Stimulated activated CD4-positive, alpha-beta T cell treated with anti-CD3 and anti-CD28 coated beads, Interleukin-1b, Interleukin-23, amount 100 ng/mL, for 24 hours (primary cell): ENCODE results near the gene TMEM176A.

ENCODE experiments used
- DNase-seq, 4 experiments: peaks; one replicate each; pipeline ENCODE4 v3.0.0-alpha.2; 2020; ENCODE audit warnings: low read depth in 4 of 4, low spot score in 1 of 4

Gene TMEM176A

GRCh38 chr7:150846291-150847115 lies 45.9 kb downstream of the TMEM176A start:
- DNase-seq, result no peak

GRCh38 chr7:150847536-150847935 lies 47.0 kb downstream of the TMEM176A start:
- DNase-seq, result no peak

GRCh38 chr7:150848111-150848510 lies 47.5 kb downstream of the TMEM176A start:
- DNase-seq, result no peak

- no peak for DNase-seq
Observed at GRCh38 chr7:150848561-150849115, 48.1 kb downstream of the TMEM176A start.

GRCh38 chr7:150849204-150849775 lies 48.7 kb downstream of the TMEM176A start:
- DNase-seq, result no peak

- no peak for DNase-seq
Observed at GRCh38 chr7:150850273-150850672, 49.7 kb downstream of the TMEM176A start.

- DNase-seq, result no peak
Observed at GRCh38 chr7:150851492-150852370, 51.2 kb downstream of the TMEM176A start.

GRCh38 chr7:150852371-150852905 lies 51.9 kb downstream of the TMEM176A start, which contains the start of gene AOC1:
TSS of gene AOC1 (plus strand) at chr7:150852517. CDS start at chr7:150856471, 3,954 bp downstream.
- DNase-seq, result no peak

- DNase-seq, result no peak
Observed at GRCh38 chr7:150854066-150855000, 53.8 kb downstream of the TMEM176A start.
